Chondrocyte (in vitro differentiated cells): Measurements from ENCODE around the gene PPP1R9B. TPM values are rescaled to one million over a fixed set of nuclear protein-coding genes. Genes with fewer than 3 reads are reported as not detected.
A peak's percentile ranks its signal among the peaks of the same experiment; 100 is the strongest.

Experiments
- DNase-seq: peaks from one replicate; pipeline ENCODE4 v3.0.0; 2021; ENCODE audit warnings: mixed read lengths, low spot score
- H3K27ac Mint-ChIP-seq: one replicate; pipeline ENCODE4 v1.8.0; 2021; ENCODE audit warnings: mild to moderate bottlenecking, moderate library complexity, mixed read lengths; ENCODE audit not compliant: unreplicated experiment
- H3K27me3 Mint-ChIP-seq: 2 replicates; pipeline ENCODE4 v1.8.0; 2021; ENCODE audit warnings: low read depth, mixed read lengths
- H3K36me3 Mint-ChIP-seq: 2 replicates; pipeline ENCODE4 v1.8.0; 2021; ENCODE audit warnings: low read depth, mixed read lengths
- H3K4me1 Mint-ChIP-seq: 2 replicates; pipeline ENCODE4 v1.8.0; 2021; ENCODE audit warnings: low read depth, mild to moderate bottlenecking, mixed read lengths
- H3K4me3 Mint-ChIP-seq: one replicate; pipeline ENCODE4 v1.8.0; 2021; ENCODE audit warnings: mild to moderate bottlenecking, moderate library complexity, mixed read lengths; ENCODE audit not compliant: unreplicated experiment
- H3K9me3 Mint-ChIP-seq: 2 replicates; pipeline ENCODE4 v1.8.0; 2021; ENCODE audit warnings: low read depth, mixed read lengths
- total RNA-seq: library from RNA; stranded (reverse); gene quantifications from 3 replicates; pipeline ENCODE4 v1.2.1, GENCODE V29; 2021
- TF ChIP-seq, protein P1 (sequence below): fragments of 200-600 bp; sonication (generic); IDR thresholded peaks from 2 replicates; pipeline ENCODE4 v1.5.0; 2021; ENCODE audit warnings: antibody characterized with exemption, mild to moderate bottlenecking, moderate library complexity

PPP1R9B gene
- total RNA-seq, 1 donor from 2014 or later: 79.3 TPM

DNA sequence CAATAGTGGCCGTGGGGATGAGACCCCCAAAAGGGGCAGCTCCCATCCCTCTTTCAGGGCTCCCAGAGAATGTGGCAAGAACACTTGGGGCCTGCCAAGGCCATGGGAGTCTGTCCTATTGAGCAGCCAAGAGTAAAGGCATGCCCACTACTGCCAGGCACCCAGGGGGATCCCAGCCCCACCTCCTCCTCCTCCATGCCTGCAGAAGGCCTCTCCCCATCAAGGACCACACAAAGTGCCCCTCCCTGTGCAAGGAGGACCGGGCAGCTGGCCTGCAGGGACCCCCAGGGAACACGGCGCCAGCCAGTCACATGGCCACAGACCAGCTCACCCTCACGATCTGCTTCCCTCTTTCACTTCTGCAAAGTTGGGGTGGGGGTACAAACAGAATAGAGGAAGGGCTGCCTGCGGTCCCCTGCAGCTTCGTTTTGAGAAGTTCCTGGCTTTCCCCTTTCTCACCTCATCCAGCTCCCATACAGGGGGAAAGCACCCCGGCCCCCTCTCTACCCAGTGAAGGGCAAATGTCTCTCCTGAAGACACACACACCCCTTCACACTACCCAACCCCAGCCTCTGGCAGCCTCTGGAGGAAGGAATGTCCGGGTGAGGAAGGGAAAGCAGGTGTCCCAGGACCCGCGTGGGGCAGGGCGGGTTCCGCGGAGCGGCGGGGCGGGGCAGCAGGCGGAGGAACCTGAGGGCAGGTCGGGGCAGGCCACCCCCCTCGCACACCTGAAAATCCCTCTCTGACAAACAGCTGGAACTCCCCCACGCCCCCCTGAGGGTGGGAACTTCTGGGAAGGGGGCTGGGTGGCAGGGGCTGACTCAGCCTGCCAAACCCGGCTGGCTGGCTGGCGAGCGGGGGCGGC, 2.0 kb downstream of the PPP1R9B start:
- Mint-ChIP-seq H3K4me1 (peaks cover 45% of the 10 kb centered on the region), H3K36me3 (peaks cover 9% of the 10 kb centered on the region), H3K9me3 (no peaks in the 10 kb centered on the region), H3K4me3 (peak overlapping the region; percentile 87), H3K27me3 (no peaks in the 10 kb centered on the region), H3K27ac (peak overlapping the region; percentile 81)
- DNase-seq: peak; percentile 88
- TF ChIP-seq, protein P1, sequence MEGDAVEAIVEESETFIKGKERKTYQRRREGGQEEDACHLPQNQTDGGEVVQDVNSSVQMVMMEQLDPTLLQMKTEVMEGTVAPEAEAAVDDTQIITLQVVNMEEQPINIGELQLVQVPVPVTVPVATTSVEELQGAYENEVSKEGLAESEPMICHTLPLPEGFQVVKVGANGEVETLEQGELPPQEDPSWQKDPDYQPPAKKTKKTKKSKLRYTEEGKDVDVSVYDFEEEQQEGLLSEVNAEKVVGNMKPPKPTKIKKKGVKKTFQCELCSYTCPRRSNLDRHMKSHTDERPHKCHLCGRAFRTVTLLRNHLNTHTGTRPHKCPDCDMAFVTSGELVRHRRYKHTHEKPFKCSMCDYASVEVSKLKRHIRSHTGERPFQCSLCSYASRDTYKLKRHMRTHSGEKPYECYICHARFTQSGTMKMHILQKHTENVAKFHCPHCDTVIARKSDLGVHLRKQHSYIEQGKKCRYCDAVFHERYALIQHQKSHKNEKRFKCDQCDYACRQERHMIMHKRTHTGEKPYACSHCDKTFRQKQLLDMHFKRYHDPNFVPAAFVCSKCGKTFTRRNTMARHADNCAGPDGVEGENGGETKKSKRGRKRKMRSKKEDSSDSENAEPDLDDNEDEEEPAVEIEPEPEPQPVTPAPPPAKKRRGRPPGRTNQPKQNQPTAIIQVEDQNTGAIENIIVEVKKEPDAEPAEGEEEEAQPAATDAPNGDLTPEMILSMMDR: peak; percentile 71

DNA sequence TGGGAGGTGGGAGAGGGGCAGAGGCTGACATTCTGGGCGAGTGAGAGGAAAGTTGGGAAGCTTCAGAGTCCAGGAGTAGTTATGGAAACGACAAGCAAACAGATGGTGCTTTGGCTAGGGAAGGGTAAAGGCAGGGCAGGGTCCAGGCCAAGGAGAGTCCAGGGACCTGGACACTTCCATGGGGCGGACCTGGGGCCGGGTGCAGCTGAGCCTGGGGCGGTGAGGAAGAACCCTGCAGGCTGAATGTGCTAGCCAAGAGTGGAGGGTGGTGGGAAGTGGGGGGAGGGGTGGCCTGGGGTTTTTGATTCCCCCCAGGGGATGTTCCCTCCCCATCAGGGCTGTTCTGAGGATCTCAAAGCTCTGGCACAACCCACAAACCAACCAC, 2.6 kb downstream of the PPP1R9B start:
- Mint-ChIP-seq H3K36me3 (peaks cover 13% of the 10 kb centered on the region), H3K4me1 (peaks cover 47% of the 10 kb centered on the region), H3K27ac (peak overlapping the region; percentile 81), H3K9me3 (no peaks in the 10 kb centered on the region), H3K27me3 (no peaks in the 10 kb centered on the region), H3K4me3 (peak overlapping the region; percentile 87)
- TF ChIP-seq, protein P1: no peak
- no peak for DNase-seq

DNA sequence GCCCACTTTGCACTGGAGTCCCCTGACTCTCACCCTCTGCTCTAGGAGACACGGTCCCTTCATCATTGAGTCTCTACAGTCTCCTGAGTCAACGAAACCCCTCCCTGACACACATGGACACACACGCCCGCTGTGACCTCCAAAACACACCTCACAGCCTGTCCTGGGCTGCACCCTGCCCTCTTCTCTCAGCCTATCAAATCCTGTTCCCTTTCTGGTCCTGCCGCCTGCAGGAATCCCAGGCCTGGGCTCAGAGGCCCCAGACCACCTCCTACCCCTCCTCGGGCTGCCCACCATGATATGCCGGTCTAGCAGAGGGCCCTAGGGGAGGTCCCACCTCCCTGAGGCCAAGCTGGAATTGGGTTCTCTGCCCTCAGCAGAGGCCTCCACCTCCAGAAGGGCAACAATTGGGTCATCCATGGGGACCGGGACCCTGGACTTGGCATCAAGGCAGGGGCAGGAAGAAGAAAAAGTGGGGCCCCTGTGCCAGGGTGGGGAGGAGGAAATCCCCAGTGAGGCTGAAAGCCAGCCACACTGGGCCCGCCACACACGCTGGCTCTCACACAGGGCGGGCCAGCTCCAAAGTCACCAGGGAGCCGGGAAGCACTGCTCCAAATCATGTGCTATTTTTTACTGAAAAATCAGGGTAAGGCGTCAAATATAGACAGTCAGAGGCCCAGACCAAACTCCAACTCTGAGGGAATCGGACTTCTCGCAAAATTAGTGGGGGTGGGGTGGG, 3.4 kb downstream of the PPP1R9B start:
- TF ChIP-seq, protein P1: no peak
- Mint-ChIP-seq H3K4me3 (peak overlapping the region; percentile 87), H3K9me3 (no peaks in the 10 kb centered on the region), H3K4me1 (peaks cover 44% of the 10 kb centered on the region), H3K36me3 (peaks cover 17% of the 10 kb centered on the region), H3K27ac (peak overlapping the region; percentile 81), H3K27me3 (no peaks in the 10 kb centered on the region)
- no peak for DNase-seq

DNA sequence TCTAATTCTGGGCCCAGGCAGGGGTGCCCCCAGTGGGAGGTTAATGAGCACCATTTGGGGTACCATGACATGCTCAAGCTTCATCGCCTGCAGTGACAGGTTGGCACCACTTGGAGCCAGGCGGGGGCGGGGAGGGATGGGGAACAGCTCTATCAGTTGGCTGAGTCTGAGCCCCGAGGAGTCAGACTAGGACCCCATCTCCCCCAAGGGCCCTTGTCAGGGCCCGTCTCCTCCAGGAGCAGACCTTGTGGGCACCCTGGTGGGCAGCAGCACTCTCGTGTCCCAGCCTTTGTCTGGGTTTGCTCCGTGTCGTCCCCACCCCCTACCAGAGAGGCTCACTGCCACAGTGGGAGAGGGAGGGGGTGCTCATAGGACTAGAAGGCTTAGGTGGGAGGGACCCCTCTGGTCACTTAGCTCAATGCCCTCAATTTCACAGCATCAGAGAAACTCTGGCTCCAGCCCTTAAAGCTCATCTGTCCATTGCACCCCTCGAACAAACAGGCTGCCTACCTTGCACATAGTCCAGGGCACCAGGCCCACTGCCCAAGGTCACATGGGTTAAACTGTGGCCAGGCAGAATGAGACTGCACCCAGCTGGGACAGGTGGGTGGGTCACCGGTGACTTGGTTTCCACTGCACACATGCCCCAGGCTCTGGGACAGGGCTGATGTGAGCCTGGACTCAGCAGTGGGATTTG, 4.1 kb downstream of the PPP1R9B start:
- Mint-ChIP-seq H3K4me1 (peaks cover 38% of the 10 kb centered on the region), H3K36me3 (peaks cover 23% of the 10 kb centered on the region), H3K9me3 (no peaks in the 10 kb centered on the region), H3K27me3 (no peaks in the 10 kb centered on the region), H3K27ac (peak overlapping the region; percentile 45), H3K4me3 (peak overlapping the region; percentile 87)
- TF ChIP-seq, protein P1: peak; percentile 31
- DNase-seq: no peak
